ENCODE data around the gene AGAP1. TPM values are rescaled to one million over a fixed set of nuclear protein-coding genes. Genes with fewer than 3 reads are reported as not detected.

AGAP1 gene
- total RNA-seq, 2 experiments from 2014 or later, result not detected

GRCh38 chr2:235966932-235967757, 473.3 kb downstream of the AGAP1 start:
- Histone ChIP-seq H3K79me2 (ENCODE audit: insufficient read depth, low read depth, low read length) (no peaks in the 10 kb centered on the region), H3K4me1 (ENCODE audit: insufficient read depth, low read length, poor library complexity, severe bottlenecking) (no peaks in the 10 kb centered on the region), H2AFZ (ENCODE audit: low read length) (no peak overlapping the region), H3K36me3 (ENCODE audit: insufficient read depth, low read length) (no peaks in the 10 kb centered on the region), H4K20me1 (ENCODE audit: insufficient read depth, low read length) (no peaks in the 10 kb centered on the region), H3K9me3 (ENCODE audit: low read length) (no peaks in the 10 kb centered on the region), H3K9me2 (ENCODE audit: insufficient read depth, low read length) (no peaks in the 10 kb centered on the region), H3K4me3 (ENCODE audit: low read depth, low read length, poor library complexity, severe bottlenecking) (no peak overlapping the region), H3K27ac (ENCODE audit: low read depth, low read length, poor library complexity, severe bottlenecking) (no peak overlapping the region), H3K4me2 (ENCODE audit: low read length) (no peak overlapping the region)
- ChIA-PET CTCF (ENCODE audit: unreplicated experiment) (no interaction called here), POLR2A (interaction anchor here (0.5 kb wide), 1 partner anchor 105 kb away, joined by 4 read pairs; no protein-coding TSS in a partner anchor)
- BruUV-seq (replicated peaks), result no TSS peak
- DNase-seq (ENCODE audit: low spot score), result no peak
- intact Hi-C loops (cut with micrococcal nuclease; ENCODE audit: unreplicated experiment), result no loop called here
- TF ChIP-seq EZH2phosphoT487 (IDR thresholded peaks at IDR 0.05; ENCODE audit: borderline replicate concordance, low read depth, low read length) (no peak), CTCF (conservative IDR thresholded peaks at IDR 0.05; ENCODE audit: low read length) (no peak)

- intact Hi-C loops (cut with micrococcal nuclease; ENCODE audit: unreplicated experiment), result no loop called here
- no peaks in the 10 kb centered on the region for H3K36me3 ChIP-seq (ENCODE audit: insufficient read depth, low read length)
- ChIA-PET POLR2A (interaction anchor here (0.7 kb wide), 2 partner anchors 69 to 202 kb away, joined by 3 to 4 read pairs; no protein-coding TSS in a partner anchor), CTCF (ENCODE audit: unreplicated experiment) (no interaction called here)
- no TSS peak for BruUV-seq (replicated peaks)
- no peak for DNase-seq (ENCODE audit: low spot score)
- H3K27ac ChIP-seq (ENCODE audit: low read depth, low read length, poor library complexity, severe bottlenecking), result no peak overlapping the region
- H2AFZ ChIP-seq (ENCODE audit: low read length), result no peak overlapping the region
- H3K4me3 ChIP-seq (ENCODE audit: low read depth, low read length, poor library complexity, severe bottlenecking), result no peak overlapping the region
- no peaks in the 10 kb centered on the region for H3K9me2 ChIP-seq (ENCODE audit: insufficient read depth, low read length)
- no peaks in the 10 kb centered on the region for H3K79me2 ChIP-seq (ENCODE audit: insufficient read depth, low read depth, low read length)
- H3K4me1 ChIP-seq (ENCODE audit: insufficient read depth, low read length, poor library complexity, severe bottlenecking), result no peaks in the 10 kb centered on the region
- H3K9me3 ChIP-seq (ENCODE audit: low read length), result no peaks in the 10 kb centered on the region
- no peak overlapping the region for H3K4me2 ChIP-seq (ENCODE audit: low read length)
- no peaks in the 10 kb centered on the region for H4K20me1 ChIP-seq (ENCODE audit: insufficient read depth, low read length)
- TF ChIP-seq EZH2phosphoT487 (IDR thresholded peaks at IDR 0.05; ENCODE audit: borderline replicate concordance, low read depth, low read length) (no peak), CTCF (conservative IDR thresholded peaks at IDR 0.05; ENCODE audit: low read length) (no peak)
Observed at GRCh38 chr2:235968155-235968554, 474.3 kb downstream of the AGAP1 start.

Measured in OCI-LY7 (cell line).